CD4-positive, alpha-beta T cell (primary cell): Measurements from ENCODE around the gene RUNX3. TPM values are rescaled to one million over a fixed set of nuclear protein-coding genes. Genes with fewer than 3 reads are reported as not detected.

ENCODE experiments used
- ATAC-seq: fragments of 200-7000 bp; cut with Tn5 transposase; one replicate; pipeline ENCODE4 v1.10.0; 2022; ENCODE audit warnings: mild to moderate bottlenecking; ENCODE audit not compliant: poor library complexity
- CTCF ChIA-PET: fragments of 350-600 bp; sonication (Branson Sonifier 250); formaldehyde crosslinking; loops from one replicate; lab custom pipeline; 2021; ENCODE audit warnings: antibody characterized with exemption, inconsistent platforms; lab: Charles Lee
- POLR2A ChIA-PET: fragments of 350-600 bp; sonication (Branson Sonifier 250); formaldehyde crosslinking; loops from one replicate; lab custom pipeline; 2021; ENCODE audit warnings: antibody characterized with exemption, inconsistent platforms; lab: Charles Lee
- DNase-seq, 14 experiments: peaks; one replicate each; pipeline ENCODE4 v3.0.0-alpha.2; 2013 to 2020; ENCODE audit warnings: mixed read lengths in 2 of 14
- H3K27ac ChIP-seq, 2 donors: one replicate each; pipeline versions ENCODE4 v1.5.1 to v1.7.0; 2013; ENCODE audit warnings: low read length in 2 of 2, low read depth in 1 of 2, mild to moderate bottlenecking in 1 of 2
- H3K27me3 ChIP-seq, 2 experiments: 1 replicate in 1 of 2; 2 replicates in 1 of 2; pipeline versions ENCODE4 v1.6.1 to v1.7.0; 2013; ENCODE audit warnings: low read length in 2 of 2, control low read depth in 1 of 2, mild to moderate bottlenecking in 1 of 2, moderate library complexity in 1 of 2; ENCODE audit not compliant: insufficient read depth in 2 of 2, control insufficient read depth in 1 of 2
- H3K36me3 ChIP-seq: one replicate; pipeline ENCODE4 v1.6.1; 2013; ENCODE audit warnings: low read length, control low read depth; ENCODE audit not compliant: insufficient read depth
- H3K4me1 ChIP-seq: one replicate; pipeline ENCODE4 v1.6.1; 2013; ENCODE audit warnings: low read length, control low read depth; ENCODE audit not compliant: insufficient read depth
- H3K4me3 ChIP-seq: one replicate; pipeline ENCODE4 v1.5.1; 2013; ENCODE audit warnings: mild to moderate bottlenecking, low read length, moderate library complexity
- H3K9me3 ChIP-seq, 2 experiments: 1 replicate in 1 of 2; 2 replicates in 1 of 2; pipeline versions ENCODE4 v1.6.1 to v1.7.0; 2013; ENCODE audit warnings: low read length in 2 of 2, mild to moderate bottlenecking in 2 of 2, control low read depth in 1 of 2, moderate library complexity in 1 of 2; ENCODE audit not compliant: control insufficient read depth in 1 of 2, insufficient read depth in 1 of 2
- H3K27ac Mint-ChIP-seq: one replicate; pipeline ENCODE4 v1.8.0; 2020; ENCODE audit warnings: mixed read lengths
- H3K27me3 Mint-ChIP-seq: one replicate; pipeline ENCODE4 v1.8.0; 2021; ENCODE audit warnings: mixed read lengths
- H3K36me3 Mint-ChIP-seq: one replicate; pipeline ENCODE4 v1.8.0; 2021; ENCODE audit warnings: low read depth, mixed read lengths
- H3K4me1 Mint-ChIP-seq: one replicate; pipeline ENCODE4 v1.8.0; 2021; ENCODE audit warnings: low read depth, mixed read lengths
- H3K4me3 Mint-ChIP-seq: one replicate; pipeline ENCODE4 v1.8.0; 2020; ENCODE audit warnings: mild to moderate bottlenecking, mixed read lengths
- H3K9me3 Mint-ChIP-seq: one replicate; pipeline ENCODE4 v1.8.0; 2020; ENCODE audit warnings: mixed read lengths
- CTCF ChIP-seq: fragments of 200-600 bp; IDR thresholded peaks from one replicate; pipeline ENCODE4 v1.8.0; 2022; ENCODE audit warnings: antibody characterized with exemption, mild to moderate bottlenecking
- intact Hi-C, 2 experiments: fragments of 100-400 bp; cut with DNase I in 1 of 2; cut with micrococcal nuclease in 1 of 2; formaldehyde crosslinking; loops; one replicate each; pipeline versions ENCODE4 v1.15.1 to v1.9.0; 2023 to 2025; cut with DNase I, micrococcal nuclease
- total RNA-seq, 174 experiments: library from RNA in 2 of 174; stranded (reverse) in 2 of 174; gene quantifications; one replicate each; pipeline ENCODE4 v1.2.3 and lab custom pipeline; 2021 to 2026

Gene RUNX3
- total RNA-seq, 2 experiments from 2014 or later: 202 to 209 TPM

- TF ChIP-seq CTCF: no peak
- no peak overlapping the region for H3K27ac Mint-ChIP-seq
- no peaks in the 10 kb centered on the region for H3K9me3 Mint-ChIP-seq
- H3K4me1 Mint-ChIP-seq: peaks cover 67% of the 10 kb centered on the region
- Histone ChIP-seq H3K4me3 (no peak overlapping the region), H3K36me3 (no peaks in the 10 kb centered on the region), H3K4me1 (peaks cover 61% of the 10 kb centered on the region), H3K27ac (no peak overlapping the region), H3K9me3 (peaks cover 2 to 7% of the 10 kb centered on the region in 2 experiments), H3K27me3 (no peaks in the 10 kb centered on the region)
- H3K27me3 Mint-ChIP-seq: no peaks in the 10 kb centered on the region
- ChIA-PET CTCF (interaction anchor here (0.7 kb wide), 1 partner anchor 29 kb away, joined by 3 read pairs; no protein-coding TSS in a partner anchor), POLR2A (interaction anchor here (1.4 kb wide), 1 partner anchor 53 kb away, joined by 8 read pairs; no protein-coding TSS in a partner anchor)
- intact Hi-C loops: loop anchor here in 1 of 2 experiments (1.0 kb wide), 2 partner anchors 15 to 27 kb away; no protein-coding TSS in a partner anchor
- no peaks in the 10 kb centered on the region for H3K36me3 Mint-ChIP-seq
- DNase-seq: no peak
- ATAC-seq: no peak
- no peak overlapping the region for H3K4me3 Mint-ChIP-seq
Observed at GRCh38 chr1:24969596-24970398, 39.7 kb upstream of the RUNX3 start.

GRCh38 chr1:24968941-24969585, 39.0 kb upstream of the RUNX3 start:
- no peak for DNase-seq
- POLR2A ChIA-PET: interaction anchor here (0.6 to 1.4 kb wide), 2 partner anchors 54 to 462 kb away, joined by 4 to 8 read pairs; no protein-coding TSS in a partner anchor

More at GRCh38 chr1:24968941-24969585, 39.0 kb upstream of the RUNX3 start:
- Mint-ChIP-seq H3K27ac (no peak overlapping the region), H3K36me3 (no peaks in the 10 kb centered on the region), H3K27me3 (no peaks in the 10 kb centered on the region), H3K9me3 (no peaks in the 10 kb centered on the region), H3K4me3 (no peak overlapping the region), H3K4me1 (peaks cover 65% of the 10 kb centered on the region)
- Histone ChIP-seq H3K36me3 (no peaks in the 10 kb centered on the region), H3K4me3 (no peak overlapping the region), H3K9me3 (no peaks in the 10 kb centered on the region), H3K4me1 (peaks cover 69% of the 10 kb centered on the region), H3K27ac (no peak overlapping the region), H3K27me3 (no peaks in the 10 kb centered on the region)
- no peak for TF ChIP-seq CTCF
- CTCF ChIA-PET: interaction anchor here (0.7 kb wide), 1 partner anchor 30 kb away, joined by 3 read pairs; no protein-coding TSS in a partner anchor
- no peak for ATAC-seq
- intact Hi-C loops: loop anchor here in 1 of 2 experiments (1.0 kb wide), 1 partner anchor 15 kb away; no protein-coding TSS in a partner anchor
